Spleen (tissue), 11 donors: Measurements from ENCODE around the gene MCOLN2. TPM values are rescaled to one million over a fixed set of nuclear protein-coding genes. Genes with fewer than 3 reads are reported as not detected.
A peak's percentile ranks its signal among the peaks of the same experiment; 100 is the strongest.

Source experiments
- DNase-seq: peaks from one replicate; pipeline ENCODE4 v3.0.0-alpha.2; 2020
- H3K27ac ChIP-seq, 8 donors: fragments of 200-600 bp; sonication (generic) in 7 of 8; 1 replicate in 4 of 8; 2 replicates in 4 of 8; pipeline versions ENCODE4 v1.5.0 to v1.8.0; 2016 to 2021; ENCODE audit warnings: inconsistent platforms in 4 of 8, mild to moderate bottlenecking in 4 of 8, moderate library complexity in 1 of 8
- H3K27me3 ChIP-seq, 7 donors: fragments of 200-600 bp; sonication (generic) in 6 of 7; replicated peaks in 1 of 7; 1 replicate in 4 of 7; 2 replicates in 3 of 7; pipeline versions ENCODE4 v1.5.0 to v1.8.0; 2016 to 2021; ENCODE audit warnings: inconsistent platforms in 3 of 7, mild to moderate bottlenecking in 1 of 7
- H3K36me3 ChIP-seq, 6 donors: fragments of 200-600 bp; sonication (generic) in 5 of 6; 1 replicate in 4 of 6; 2 replicates in 2 of 6; pipeline versions ENCODE4 v1.5.0 to v1.8.0; 2016 to 2021; ENCODE audit warnings: inconsistent platforms in 2 of 6
- H3K4me1 ChIP-seq, 6 donors: fragments of 200-600 bp; sonication (generic) in 5 of 6; 1 replicate in 3 of 6; 2 replicates in 3 of 6; pipeline versions ENCODE4 v1.5.0 to v1.8.0; 2016 to 2021; ENCODE audit warnings: inconsistent platforms in 3 of 6
- H3K4me3 ChIP-seq, 8 donors: fragments of 200-600 bp; sonication (generic) in 7 of 8; 1 replicate in 4 of 8; 2 replicates in 4 of 8; pipeline versions ENCODE4 v1.5.0 to v1.8.0; 2016 to 2021; ENCODE audit warnings: inconsistent platforms in 4 of 8, mild to moderate bottlenecking in 4 of 8, moderate library complexity in 2 of 8
- H3K9me3 ChIP-seq, 8 donors: fragments of 200-600 bp; sonication (generic) in 7 of 8; 1 replicate in 4 of 8; 2 replicates in 4 of 8; pipeline versions ENCODE4 v1.5.0 to v1.8.0; 2016 to 2021; ENCODE audit warnings: inconsistent platforms in 4 of 8
- POLR2A ChIP-seq, 3 donors: fragments of 450-650 bp; IDR thresholded peaks; one replicate each; pipeline ENCODE4 v1.5.1; 2017; ENCODE audit warnings: antibody characterized with exemption in 3 of 3, mild to moderate bottlenecking in 1 of 3
- POLR2AphosphoS5 ChIP-seq, 3 donors: sonication (generic); formaldehyde crosslinking; IDR thresholded peaks; one replicate each; pipeline ENCODE4 v1.5.1; 2017; ENCODE audit warnings: antibody characterized with exemption in 3 of 3
- WGBS, 5 donors: extraction: QIAGEN DNeasy Blood & Tissue Kit in 3 of 5; methylation state at CpG; one replicate each; pipeline versions ENCODE4 v1.1.5 to v1.1.7; 2013 to 2018; 5-methylcytosine and 5-hydroxymethylcytosine counted together
- intact Hi-C: fragments of 100-400 bp; cut with DNase I; formaldehyde crosslinking; loops from one replicate; pipeline ENCODE4 v1.15.0; 2023; ENCODE audit warnings: low total_unique reads
- polyA plus RNA-seq, 3 donors: library from polyadenylated mRNA; stranded (reverse); fragments of 200-250 nt; gene quantifications; one replicate each; pipeline ENCODE4 v1.2.1, GENCODE V29; 2013
- total RNA-seq, 7 donors: library from RNA; depleted of rRNA in 3 of 7; stranded (reverse); fragments of >200 nt in 3 of 7; fragmentation: NEBNext Ultra II Directional in 4 of 7; extraction: Animal tissue kit (Norgen Biotek cat#: 25700) in 4 of 7; gene quantifications; one replicate each; pipeline versions ENCODE4 v1.1.0 to v1.2.1, GENCODE V29; 2016 to 2021
- TF ChIP-seq, protein P1 (sequence below), 11 experiments: fragments of 200-600 bp in 7 of 11; fragments of 450-650 bp in 4 of 11; sonication (generic) in 4 of 11; IDR thresholded peaks in 8 of 11; conservative IDR thresholded peaks in 3 of 11; 1 replicate in 7 of 11; 2 replicates in 4 of 11; pipeline versions ENCODE4 v1.4.0 to v1.8.0; 2016 to 2021; ENCODE audit warnings: antibody characterized with exemption in 11 of 11, inconsistent platforms in 4 of 11, mild to moderate bottlenecking in 1 of 11
- donor health status: healthy with polysubstance abuse.
- donor health status: DM: no; HTN: no; CAD: no; lungs with moderate emphysema.
- donor health status: DM: no; HTN: no; CAD: no.
- donor health status: Bipolar disorder and iron deficiency.
- donor health status: healthy.
- donor health status: DM: no; HTN: no; CAD: no.
- donor health status: DM: yes; HTN: yes; CAD: no.

Gene MCOLN2
- total and polyA plus RNA-seq, 10 donors: 13.1 to 32.8 (median 16.9) TPM

DNA sequence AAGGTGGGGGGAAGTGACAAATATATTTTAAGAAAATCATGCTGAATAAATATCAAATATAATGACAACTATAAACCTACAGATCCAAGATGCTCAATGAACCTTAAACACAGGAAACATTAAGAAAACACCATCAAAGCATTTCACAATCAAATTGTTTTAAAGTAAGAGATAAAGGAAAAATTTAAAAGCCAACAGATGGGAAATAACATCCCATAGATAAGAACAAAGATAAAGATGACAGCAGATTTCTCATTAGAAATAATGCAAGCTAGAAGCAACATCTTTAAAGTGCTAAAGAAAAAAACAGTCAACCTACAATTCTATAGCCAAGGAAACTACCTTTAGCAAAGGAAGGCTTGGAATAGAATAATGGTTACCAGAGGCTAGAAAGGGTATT is 33.6 kb upstream of the MCOLN2 start:
- Histone ChIP-seq H3K27ac (no peak overlapping the region), H3K4me1 (peaks cover 0 to 12% (median 3%) of the 10 kb centered on the region in 6 donors), H3K4me3 (no peak overlapping the region), H3K36me3 (no peaks in the 10 kb centered on the region), H3K27me3 (no peaks in the 10 kb centered on the region), H3K9me3 (no peaks in the 10 kb centered on the region)
- intact Hi-C loops: no loop called here
- TF ChIP-seq, protein P1, sequence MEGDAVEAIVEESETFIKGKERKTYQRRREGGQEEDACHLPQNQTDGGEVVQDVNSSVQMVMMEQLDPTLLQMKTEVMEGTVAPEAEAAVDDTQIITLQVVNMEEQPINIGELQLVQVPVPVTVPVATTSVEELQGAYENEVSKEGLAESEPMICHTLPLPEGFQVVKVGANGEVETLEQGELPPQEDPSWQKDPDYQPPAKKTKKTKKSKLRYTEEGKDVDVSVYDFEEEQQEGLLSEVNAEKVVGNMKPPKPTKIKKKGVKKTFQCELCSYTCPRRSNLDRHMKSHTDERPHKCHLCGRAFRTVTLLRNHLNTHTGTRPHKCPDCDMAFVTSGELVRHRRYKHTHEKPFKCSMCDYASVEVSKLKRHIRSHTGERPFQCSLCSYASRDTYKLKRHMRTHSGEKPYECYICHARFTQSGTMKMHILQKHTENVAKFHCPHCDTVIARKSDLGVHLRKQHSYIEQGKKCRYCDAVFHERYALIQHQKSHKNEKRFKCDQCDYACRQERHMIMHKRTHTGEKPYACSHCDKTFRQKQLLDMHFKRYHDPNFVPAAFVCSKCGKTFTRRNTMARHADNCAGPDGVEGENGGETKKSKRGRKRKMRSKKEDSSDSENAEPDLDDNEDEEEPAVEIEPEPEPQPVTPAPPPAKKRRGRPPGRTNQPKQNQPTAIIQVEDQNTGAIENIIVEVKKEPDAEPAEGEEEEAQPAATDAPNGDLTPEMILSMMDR (IDR thresholded peaks at IDR 0.05 in 8 of 11, conservative IDR thresholded peaks at IDR 0.05 in 3 of 11): no peak
- TF ChIP-seq POLR2A (IDR thresholded peaks at IDR 0.05): no peak
- no peak for TF ChIP-seq POLR2AphosphoS5 (IDR thresholded peaks at IDR 0.05)
- no peak for DNase-seq

DNA sequence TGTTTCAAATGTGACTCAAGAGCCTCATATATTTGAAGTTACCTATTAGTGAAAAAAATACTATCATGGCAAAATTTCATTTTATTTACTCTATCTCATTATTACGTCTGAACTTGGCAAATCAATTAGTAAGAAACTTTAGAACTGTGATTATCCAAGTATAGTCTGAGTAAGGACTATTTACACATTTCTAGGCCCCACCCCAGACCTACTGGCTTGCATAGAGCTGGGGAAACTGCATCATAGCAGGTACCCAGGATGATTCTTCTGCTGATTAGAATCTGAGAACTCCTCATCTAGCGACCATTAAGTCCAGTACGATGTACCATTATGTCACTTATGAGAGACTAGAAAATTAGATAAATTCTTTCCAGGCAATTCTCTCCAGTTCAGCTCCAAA is 31.2 kb upstream of the MCOLN2 start:
- TF ChIP-seq, protein P1 (IDR thresholded peaks at IDR 0.05 in 8 of 11, conservative IDR thresholded peaks at IDR 0.05 in 3 of 11): no peak
- no peak for TF ChIP-seq POLR2AphosphoS5 (IDR thresholded peaks at IDR 0.05)
- no peak for TF ChIP-seq POLR2A (IDR thresholded peaks at IDR 0.05)
- H3K36me3 ChIP-seq: no peaks in the 10 kb centered on the region
- intact Hi-C loops: loop anchor here (10.0 kb wide), 1 partner anchor 73 kb away; no protein-coding TSS in a partner anchor
- no peak overlapping the region for H3K27ac ChIP-seq
- H3K9me3 ChIP-seq: no peaks in the 10 kb centered on the region
- H3K4me1 ChIP-seq: peaks cover 0 to 12% (median 3%) of the 10 kb centered on the region in 6 donors
- H3K27me3 ChIP-seq: no peaks in the 10 kb centered on the region
- WGBS, 5 donors: 85 to 95% (median 89%) methylated on average over 3 of the region's 3 CpGs
- H3K4me3 ChIP-seq: no peak overlapping the region
- DNase-seq: no peak

DNA sequence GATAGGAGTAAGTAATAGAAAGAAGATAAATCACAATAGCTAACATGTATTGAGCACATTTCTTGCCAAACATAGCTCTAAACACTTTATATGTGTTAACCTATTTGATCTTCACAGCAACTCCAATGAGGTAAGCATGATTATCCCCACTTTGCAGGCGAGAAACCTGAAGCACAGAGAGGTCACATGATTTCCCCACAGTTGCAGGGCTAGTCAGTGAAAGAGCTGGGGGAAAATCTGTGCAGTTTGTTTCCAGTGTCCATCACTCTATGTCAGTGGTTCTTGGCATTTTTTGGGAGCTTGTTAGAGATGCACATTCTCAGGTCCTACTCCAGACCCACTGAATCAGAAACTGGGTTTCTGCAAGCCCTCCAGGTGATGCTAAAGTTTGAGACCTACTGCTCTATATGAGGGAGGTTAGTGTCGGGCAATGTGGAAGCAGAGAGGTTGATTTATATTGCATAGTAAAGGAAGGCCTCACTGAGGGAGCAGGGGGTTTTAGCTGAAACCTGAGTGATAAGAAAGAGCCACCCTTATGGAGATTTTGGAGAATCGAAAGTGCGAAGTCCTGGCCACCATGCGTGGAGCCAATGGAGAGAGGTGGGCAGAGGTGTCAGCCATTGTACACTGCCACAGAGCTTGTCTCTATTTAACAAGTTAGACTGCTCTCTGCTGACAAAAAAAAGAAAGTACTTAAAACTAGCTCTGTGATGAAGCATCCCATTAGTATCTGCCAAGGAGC is 30.5 kb upstream of the MCOLN2 start:
- H3K27me3 ChIP-seq: no peaks in the 10 kb centered on the region
- no peaks in the 10 kb centered on the region for H3K9me3 ChIP-seq
- peak overlapping the region in 4 of 8 donors; percentile 17 to 67 (median 40) for H3K27ac ChIP-seq
- H3K36me3 ChIP-seq: no peaks in the 10 kb centered on the region
- H3K4me1 ChIP-seq: peaks cover 0 to 12% (median 3%) of the 10 kb centered on the region in 6 donors
- 67 to 78% (median 70%) methylated on average over 5 of the region's 5 CpGs for WGBS, 5 donors
- DNase-seq: no peak
- intact Hi-C loops: loop anchor here (10.0 kb wide), 1 partner anchor 73 kb away; no protein-coding TSS in a partner anchor
- TF ChIP-seq, protein P1 (IDR thresholded peaks at IDR 0.05 in 8 of 11, conservative IDR thresholded peaks at IDR 0.05 in 3 of 11): peak in 4 of 11 experiments; percentile 27 to 47 (median 36)
- TF ChIP-seq POLR2AphosphoS5 (IDR thresholded peaks at IDR 0.05): no peak
- peak overlapping the region in 2 of 8 donors; percentile 10 to 53 for H3K4me3 ChIP-seq

DNA sequence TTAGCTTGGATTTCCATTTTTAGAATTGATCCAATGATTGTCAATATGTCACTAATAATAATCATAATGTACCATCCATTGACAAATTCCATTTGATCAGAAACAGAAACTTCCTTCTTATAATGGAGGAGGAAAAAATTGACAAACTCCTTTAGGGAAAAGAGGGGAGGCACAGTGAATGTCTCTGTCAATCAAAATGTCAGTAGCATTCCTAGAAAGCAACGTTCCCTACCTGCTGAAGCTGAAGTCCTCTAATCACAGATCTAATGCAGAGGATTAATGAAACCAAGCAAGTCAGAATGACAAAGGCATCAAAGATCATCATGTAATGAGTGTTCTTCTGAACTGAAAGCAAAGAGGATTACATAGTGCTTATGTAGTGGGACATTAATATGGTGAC is 29.0 kb upstream of the MCOLN2 start:
- H3K9me3 ChIP-seq: no peaks in the 10 kb centered on the region
- no peak overlapping the region for H3K4me3 ChIP-seq
- intact Hi-C loops: loop anchor here (10.0 kb wide), 1 partner anchor 71 kb away; no protein-coding TSS in a partner anchor
- peaks cover 0 to 12% (median 3%) of the 10 kb centered on the region in 6 donors for H3K4me1 ChIP-seq
- DNase-seq: no peak
- H3K27ac ChIP-seq: no peak overlapping the region
- no peaks in the 10 kb centered on the region for H3K27me3 ChIP-seq
- no peak for TF ChIP-seq POLR2A (IDR thresholded peaks at IDR 0.05)
- TF ChIP-seq, protein P1 (IDR thresholded peaks at IDR 0.05 in 8 of 11, conservative IDR thresholded peaks at IDR 0.05 in 3 of 11): no peak
- no peak for TF ChIP-seq POLR2AphosphoS5 (IDR thresholded peaks at IDR 0.05)
- H3K36me3 ChIP-seq: no peaks in the 10 kb centered on the region
- 70 to 82% (median 74%) methylated on average over 1 of the region's 1 CpG for WGBS, 5 donors
